Activated CD8-positive, alpha-beta memory T cell treated with anti-CD3 and anti-CD28 coated beads for 36 hours (primary cell): ENCODE results near the gene SLC13A2. TPM values are rescaled to one million over a fixed set of nuclear protein-coding genes. Genes with fewer than 3 reads are reported as not detected.

Experiments
- CTCF ChIA-PET: fragments of 350-600 bp; sonication (Branson Sonifier 250); formaldehyde crosslinking; loops from one replicate; lab custom pipeline; 2021; ENCODE audit warnings: antibody characterized with exemption; lab: Charles Lee
- POLR2A ChIA-PET: fragments of 350-600 bp; sonication (Branson Sonifier 250); formaldehyde crosslinking; loops from one replicate; lab custom pipeline; 2021; ENCODE audit warnings: antibody characterized with exemption; lab: Charles Lee
- total RNA-seq, 2 experiments: library from RNA; stranded (reverse); gene quantifications; one replicate each; pipeline ENCODE4 v1.2.3, GENCODE V29; 2021

The SLC13A2 gene
- total RNA-seq, 2 experiments from 2014 or later = not detected

DNA sequence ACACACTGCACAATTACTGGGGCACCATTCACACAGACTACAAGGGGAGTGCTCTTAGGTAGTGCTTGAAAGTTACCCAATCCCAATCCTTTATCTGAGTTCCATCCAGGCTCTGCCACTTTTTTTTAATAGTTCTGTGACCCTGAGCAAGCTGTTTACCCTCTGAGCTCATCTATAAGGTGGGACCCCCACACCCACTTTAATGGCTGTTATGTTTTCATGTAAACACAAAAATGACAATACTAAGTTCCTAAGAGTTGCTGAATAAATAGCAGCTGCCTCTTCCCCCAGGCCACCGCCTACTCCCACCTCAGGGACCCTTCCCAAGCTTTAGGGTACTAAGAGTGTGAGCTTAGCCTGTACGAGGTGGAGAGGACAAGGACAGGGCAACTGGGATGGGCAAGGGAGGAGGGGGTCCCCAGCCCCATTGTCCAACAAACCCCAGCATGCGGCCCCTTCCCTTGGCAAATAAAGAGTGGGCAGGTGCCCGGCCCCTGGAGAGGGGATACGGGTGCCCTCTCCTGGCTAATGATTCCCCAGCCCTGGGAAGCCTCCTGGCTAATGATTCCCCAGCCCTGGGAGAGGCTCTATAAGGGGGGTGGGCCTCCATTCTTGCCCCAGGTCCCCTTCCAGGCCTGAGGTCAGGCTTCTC, 14.6 kb downstream of the SLC13A2 start:
- CTCF ChIA-PET = no interaction called here
- POLR2A ChIA-PET = no interaction called here

DNA sequence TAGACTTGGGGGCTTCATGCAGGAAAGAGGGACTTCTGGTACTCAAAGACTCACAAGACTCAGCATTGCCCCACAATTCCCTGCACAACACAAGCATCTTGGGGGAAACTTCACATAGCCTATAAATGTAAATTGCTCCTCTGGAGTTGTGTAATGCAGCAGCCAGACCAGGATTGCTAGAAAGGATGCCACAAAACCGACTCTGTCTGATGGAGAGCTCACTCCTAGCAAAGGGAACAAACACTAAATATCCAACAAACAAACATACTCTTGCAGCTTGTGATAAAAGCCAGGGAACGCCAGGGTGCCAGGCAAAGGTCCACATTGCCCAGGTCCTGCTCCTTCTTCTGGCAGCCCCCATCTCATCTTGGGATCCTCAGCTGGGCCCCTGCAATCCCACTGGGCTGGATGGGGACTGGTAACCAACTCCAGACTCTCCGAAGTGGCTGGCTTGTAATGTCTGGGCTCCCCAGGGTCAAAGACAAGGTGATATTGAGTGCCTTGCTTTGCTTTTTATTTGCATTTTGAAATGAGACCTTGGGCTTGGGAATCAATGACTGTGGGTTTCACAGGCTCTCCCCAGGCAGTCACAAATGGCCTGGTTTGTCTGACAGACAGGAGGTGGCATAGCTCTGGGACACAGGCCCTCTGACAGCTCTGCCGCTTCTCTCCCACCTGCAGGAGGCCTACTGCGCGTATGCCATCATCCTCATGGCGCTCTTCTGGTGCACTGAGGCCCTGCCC, 15.3 kb downstream of the SLC13A2 start:
- ChIA-PET POLR2A (no interaction called here), CTCF (no interaction called here)

DNA sequence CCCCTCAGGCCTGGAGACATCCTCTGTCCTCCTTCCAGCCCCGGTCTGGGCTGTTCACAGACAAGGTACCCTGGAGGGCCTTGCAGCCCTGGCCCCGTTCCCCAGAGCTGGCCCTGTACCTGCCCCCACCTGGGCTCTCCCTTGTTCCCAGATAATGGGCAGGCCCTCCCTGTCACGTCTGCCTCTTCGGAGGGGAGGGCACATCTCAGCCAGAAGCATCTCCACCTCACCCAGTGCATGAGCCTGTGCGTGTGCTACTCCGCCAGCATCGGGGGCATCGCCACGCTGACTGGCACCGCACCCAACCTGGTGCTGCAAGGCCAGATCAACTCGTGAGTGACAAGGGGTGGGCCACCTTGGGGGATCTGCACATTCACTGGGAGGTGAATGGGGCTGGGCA, 17.8 kb downstream of the SLC13A2 start:
- ChIA-PET CTCF (no interaction called here), POLR2A (no interaction called here)

DNA sequence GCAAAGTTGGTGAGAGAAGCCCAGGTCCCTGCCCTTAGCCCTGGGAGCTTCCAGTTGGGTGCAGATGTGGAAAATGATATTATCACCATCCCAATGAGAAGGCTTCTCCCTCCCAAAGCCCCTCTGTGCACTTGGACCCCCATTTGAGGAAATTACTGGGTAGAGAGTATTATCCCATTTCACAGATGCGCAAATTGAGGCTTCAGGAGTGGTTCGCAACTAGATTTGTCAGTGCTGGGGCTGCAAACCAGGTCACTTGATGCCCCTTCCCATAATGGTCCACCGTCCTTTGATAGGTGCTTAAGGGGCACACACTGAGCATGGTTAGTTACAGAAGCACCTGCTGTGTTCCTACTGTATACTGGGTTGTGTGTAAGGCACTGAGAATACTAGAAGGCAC, 18.4 kb downstream of the SLC13A2 start:
- POLR2A ChIA-PET = no interaction called here
- CTCF ChIA-PET = interaction anchor here (1.2 kb wide), 1 partner anchor 121 kb away, joined by 3 read pairs; no protein-coding TSS in a partner anchor

DNA sequence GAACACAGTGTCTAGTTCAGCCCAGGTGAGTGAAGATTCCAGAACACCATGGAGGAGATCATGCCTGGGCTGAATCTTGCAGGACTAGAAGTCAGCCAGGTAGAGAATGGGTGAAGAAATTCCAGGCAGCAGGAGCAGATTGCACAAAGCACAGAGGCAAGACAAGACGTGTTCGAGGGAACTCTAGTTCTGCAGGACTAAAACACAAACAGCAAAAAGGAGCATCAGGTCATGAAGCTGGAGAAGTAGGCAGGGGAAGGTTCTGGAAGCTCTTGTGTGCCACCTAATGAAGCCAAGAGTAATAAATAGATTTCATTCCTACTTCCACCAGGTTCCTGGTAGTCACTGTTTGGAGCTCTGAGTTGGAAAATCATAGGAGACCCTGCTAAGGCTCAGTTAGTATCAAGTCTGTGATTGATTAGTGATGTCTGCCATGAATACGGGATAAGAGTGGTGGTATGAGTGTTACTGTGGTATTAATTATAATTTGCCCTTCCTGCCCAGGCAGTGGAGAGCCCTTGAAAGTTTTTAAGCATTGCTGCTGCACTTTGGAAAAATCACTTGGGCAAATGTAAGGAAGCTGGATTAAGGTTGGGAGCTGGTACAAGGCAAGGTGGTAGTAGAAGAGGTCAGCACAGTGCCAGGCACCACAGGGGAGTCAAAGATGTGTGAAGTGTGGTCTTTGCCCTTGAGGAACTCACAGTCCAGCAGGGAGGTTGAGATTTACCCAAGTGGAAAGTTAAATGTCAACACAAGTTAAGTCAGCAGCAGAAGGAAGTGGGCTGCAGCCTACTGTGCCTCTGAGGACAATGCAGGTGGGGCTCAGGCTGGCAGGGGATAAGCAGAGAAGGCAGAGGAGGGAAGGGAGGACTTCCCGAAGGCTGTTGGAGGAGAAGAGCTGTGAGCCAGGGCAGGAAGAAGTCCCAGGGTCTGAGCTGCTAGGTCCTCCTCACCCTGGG, 19.2 kb downstream of the SLC13A2 start:
- POLR2A ChIA-PET = no interaction called here

DNA sequence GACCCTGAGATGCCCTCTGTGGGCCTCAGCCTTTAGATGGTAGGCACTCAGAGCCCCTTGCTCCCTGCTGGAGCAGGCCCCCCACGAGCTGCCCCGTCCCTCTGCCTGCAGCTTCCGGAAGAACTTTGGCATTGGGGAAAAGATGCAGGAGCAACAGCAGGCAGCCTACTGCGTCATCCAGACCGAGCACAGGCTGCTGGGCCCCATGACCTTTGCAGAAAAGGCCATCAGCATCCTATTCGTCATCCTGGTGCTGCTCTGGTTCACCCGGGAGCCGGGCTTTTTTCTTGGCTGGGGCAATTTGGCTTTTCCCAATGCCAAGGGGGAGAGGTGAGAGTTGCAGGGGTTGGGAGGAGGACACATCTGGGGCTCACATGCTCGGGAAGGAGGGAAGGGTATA, 20.0 kb downstream of the SLC13A2 start:
- CTCF ChIA-PET = interaction anchor here (1.0 to 1.3 kb wide), 2 partner anchors 46 to 49 kb away, joined by 4 to 5 read pairs; no protein-coding TSS in a partner anchor
- POLR2A ChIA-PET = no interaction called here

More for the DNA sequence above, 19.2 kb downstream of the SLC13A2 start:
- CTCF ChIA-PET = interaction anchor here (1.0 to 1.2 kb wide), 2 partner anchors 50 to 120 kb away, joined by 3 to 4 read pairs; no protein-coding TSS in a partner anchor

DNA sequence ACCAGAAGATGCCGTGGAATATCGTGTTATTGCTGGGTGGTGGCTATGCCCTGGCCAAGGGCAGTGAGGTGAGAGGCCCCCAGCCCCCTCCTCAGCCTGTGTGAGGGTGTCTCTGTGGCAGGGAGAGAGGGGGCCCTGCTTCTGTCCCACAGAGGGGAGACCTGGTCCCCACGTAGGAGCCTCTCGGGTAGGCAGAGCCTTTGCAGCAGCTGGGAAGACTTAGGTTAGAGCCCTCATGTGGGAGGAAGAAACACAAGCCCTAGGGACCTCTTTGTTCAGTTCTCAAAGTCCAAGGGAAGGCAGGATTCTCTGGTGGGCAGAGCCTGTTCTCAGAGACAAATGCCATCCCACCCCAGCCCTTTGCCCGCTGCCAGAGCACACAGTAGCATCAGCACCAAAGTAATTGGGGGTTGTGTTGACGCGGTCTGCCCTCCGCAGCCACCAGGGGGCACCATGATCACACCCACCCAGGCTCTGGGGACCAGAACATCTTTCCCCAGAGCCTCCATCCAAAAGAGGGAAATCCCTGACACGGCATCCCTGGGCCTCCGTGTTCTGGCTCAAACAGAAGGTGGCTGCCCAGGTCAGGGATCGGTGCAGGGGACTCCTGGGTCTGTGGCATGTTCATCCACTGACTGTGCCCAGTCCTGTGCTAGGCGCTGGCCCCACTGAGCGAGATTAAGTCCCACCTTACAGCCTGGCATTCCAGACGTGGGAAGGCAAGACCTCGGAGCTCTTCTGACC, 21.2 kb downstream of the SLC13A2 start:
- ChIA-PET POLR2A (no interaction called here), CTCF (interaction anchor here (0.8 to 2.1 kb wide), 7 partner anchors 9 to 110 kb away, joined by 3 to 7 read pairs (median 4); no protein-coding TSS in a partner anchor)

DNA sequence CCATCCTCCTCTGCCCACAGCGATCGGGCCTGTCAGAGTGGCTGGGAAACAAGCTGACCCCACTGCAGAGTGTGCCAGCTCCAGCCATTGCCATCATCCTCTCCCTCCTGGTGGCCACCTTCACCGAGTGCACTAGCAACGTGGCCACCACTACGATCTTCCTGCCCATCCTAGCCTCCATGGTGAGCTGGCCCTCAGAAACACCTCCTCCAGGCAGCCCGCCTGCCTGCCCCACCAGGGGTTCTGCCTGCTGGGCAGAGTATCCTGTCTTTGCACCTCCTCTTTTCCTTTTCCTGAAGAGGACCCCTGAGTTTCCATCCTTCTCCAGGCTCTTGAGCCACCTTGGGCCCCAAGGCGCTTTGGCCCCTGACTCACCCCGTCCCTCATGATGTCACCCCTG, 22.2 kb downstream of the SLC13A2 start:
- POLR2A ChIA-PET = no interaction called here
- CTCF ChIA-PET = interaction anchor here (0.7 to 2.1 kb wide), 8 partner anchors 8 to 111 kb away, joined by 3 to 7 read pairs (median 3); no protein-coding TSS in a partner anchor

DNA sequence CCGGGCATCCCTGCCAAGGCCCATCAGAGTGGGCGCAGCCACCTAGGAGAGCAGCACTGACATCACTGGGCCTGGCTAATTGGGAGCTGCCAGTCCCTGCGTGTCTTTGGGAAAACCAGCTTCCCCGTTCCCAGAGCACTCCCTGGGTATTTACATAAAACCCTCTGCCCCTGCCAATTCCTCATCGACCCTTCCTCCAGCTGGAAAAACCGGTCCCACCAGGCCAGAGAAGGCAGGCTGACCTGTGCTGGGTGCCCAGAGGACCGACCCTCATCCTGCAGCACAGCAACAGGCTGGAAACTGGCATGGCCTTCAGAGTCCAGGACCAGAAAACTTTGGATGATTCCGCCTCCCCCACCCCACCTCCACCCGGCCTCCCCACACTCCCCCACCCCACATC, 24.5 kb downstream of the SLC13A2 start:
- ChIA-PET CTCF (no interaction called here), POLR2A (no interaction called here)

DNA sequence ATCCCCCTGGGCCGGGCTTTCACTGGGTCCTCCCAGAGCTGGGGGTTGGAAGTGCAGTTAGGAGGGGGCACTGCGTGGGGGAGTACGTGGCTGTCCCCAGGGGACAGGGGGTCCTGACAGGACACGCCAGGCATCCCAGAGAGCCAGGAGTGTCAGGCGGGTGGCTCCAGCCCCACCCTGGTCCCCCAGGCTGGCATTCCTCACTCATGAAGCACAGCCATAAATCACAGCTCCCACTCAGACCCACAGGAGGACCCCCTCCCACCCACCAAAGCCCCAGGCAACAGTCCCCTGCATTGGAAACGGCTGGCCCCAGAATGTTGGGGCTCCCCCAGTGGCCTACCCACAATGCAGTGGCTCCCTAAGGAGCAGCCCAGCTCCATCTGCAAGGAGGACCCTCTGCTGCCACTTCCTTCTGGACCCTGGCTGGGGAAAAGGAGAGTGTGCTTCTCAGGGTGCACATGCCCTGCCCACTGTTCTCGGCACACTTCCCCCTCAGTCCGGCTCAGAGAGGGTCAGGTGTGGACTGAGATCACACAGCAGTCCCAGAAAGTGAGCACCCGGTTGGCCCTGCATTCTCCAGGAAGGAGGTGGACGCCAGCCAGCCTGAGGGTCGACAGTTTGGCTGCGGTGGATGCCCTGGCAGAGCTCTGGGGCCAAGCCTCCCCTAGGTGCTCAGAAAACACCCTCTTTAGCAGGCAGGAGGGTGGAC, 25.4 kb downstream of the SLC13A2 start:
- ChIA-PET CTCF (interaction anchor here (1.0 to 1.5 kb wide), 2 partner anchors 83 to 114 kb away, joined by 3 read pairs; no protein-coding TSS in a partner anchor), POLR2A (no interaction called here)

DNA sequence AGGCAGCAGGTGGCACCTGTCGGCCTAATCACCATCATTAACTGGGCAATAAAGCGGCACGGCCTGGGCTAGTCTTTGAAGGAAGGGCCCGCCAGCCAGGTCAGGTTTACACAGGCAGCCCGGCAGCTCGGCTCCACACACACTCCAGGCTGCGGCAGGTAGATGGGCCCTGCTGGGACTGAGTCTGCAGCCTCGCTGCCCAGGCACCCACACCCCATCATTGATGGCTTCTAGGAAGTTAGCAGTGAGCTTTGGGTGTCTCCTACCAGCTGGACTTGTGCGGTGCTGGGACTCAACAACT, 25.9 kb downstream of the SLC13A2 start:
- POLR2A ChIA-PET = no interaction called here
- CTCF ChIA-PET = interaction anchor here (1.0 to 1.5 kb wide), 2 partner anchors 82 to 113 kb away, joined by 3 read pairs; no protein-coding TSS in a partner anchor

DNA sequence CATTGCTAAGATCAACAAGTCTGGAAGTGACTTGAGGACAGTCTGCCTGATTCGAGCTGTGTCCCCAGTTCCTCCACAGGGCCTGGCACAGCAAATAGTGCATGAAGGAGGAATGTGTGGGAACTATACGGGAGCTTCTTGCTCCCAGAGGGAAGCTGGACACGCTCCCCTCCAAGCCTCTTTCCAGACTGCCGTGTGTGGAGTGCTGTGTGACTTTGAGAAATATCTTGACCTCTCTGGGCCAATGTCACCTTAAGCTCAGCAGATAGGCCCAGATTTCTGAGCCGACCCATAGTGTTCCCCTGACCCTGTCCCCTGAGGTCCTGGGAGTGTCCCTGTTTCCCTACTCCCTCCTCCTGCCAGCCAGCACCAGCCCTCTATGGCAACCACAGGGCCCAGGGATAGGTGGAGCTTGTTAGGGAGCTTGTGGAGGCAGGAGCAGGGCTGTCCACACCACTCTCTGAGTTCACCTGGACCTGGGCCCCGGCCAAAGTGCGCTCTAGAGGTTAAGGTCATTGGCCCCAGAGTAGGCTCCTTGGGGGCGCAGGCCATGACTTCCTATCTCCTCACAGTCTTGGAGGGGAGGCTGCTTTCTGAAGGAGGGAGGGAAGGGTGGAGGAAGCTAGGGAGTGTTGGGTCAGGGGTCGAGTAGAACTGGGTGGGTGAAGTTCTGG, 26.4 kb downstream of the SLC13A2 start:
- POLR2A ChIA-PET = no interaction called here

DNA sequence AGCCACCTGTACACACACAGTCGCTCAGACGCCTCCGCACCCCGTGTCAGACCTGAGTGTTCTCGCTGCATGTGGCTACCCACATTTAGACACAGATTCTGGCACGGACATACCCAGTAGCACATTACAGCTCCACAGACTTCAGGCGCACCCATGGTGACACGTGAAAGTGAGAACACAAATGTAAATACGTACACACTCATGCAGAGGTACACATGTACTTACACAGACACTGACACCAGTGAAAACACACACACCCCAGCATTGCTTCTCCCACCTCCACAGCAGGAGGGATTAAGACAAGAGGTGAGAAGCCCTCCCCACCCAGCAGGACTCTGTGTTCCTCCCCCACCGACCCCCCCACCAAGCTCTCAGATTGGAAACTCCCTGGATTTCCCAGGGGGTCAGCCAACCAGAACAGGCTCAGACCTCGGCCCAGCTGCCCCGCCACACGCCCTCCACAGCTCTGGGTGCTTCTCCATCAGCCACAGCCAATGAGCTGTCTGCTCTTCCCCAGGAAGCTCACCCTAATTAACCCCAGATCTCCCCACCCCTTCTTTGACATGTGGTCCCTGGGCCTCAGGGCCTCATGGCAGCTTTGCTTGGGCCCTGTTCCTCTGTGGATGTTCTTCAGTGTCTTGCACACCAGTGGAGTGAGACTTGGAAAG, 27.4 kb downstream of the SLC13A2 start:
- CTCF ChIA-PET = no interaction called here
- POLR2A ChIA-PET = no interaction called here

More for the DNA sequence above, 26.4 kb downstream of the SLC13A2 start:
- CTCF ChIA-PET = interaction anchor here (1.5 kb wide), 1 partner anchor 113 kb away, joined by 3 read pairs; no protein-coding TSS in a partner anchor

DNA sequence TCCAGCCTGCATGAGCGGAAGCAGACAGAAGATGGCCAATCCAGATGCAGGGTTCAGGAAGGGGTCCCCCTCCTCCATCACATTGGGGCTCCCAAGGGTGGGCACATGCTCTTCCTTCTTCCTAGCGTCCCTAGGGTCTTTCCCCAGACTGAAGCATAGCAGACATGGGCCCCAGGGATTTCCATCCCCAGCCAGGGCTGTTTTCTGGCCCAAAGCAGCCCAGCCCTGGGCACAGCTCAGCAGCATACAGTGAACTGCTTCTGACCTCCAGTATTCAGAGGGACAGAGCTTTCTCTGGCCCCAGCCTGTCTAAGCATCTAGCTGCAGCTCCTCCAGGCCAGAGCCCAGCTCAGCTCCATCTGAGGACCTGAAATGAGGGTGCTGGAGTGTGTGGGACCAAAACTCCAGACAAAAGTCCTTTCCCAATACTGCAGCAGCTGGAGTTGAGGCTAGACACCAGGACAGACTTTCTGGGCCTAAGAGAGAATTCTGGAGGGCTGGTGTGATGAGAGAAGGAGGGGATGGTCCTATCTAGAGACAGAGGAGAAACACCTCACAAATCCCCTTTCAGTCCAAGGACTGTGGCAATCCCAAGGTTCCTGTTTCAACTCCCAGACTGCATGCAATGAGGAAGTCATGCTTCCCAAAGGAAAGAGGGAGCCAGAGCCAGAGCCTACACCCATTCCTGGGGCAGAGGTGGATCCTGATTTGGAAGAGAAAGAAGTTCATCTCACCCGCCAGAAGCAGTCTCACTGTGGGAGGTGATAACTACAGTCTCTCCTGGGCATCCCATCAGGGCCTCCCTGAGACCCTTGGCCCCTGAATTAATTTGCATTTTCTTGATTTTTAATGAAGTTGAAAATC, 28.2 kb downstream of the SLC13A2 start:
- CTCF ChIA-PET = interaction anchor here (1.7 kb wide), 1 partner anchor 39 kb away, joined by 4 read pairs; no protein-coding TSS in a partner anchor
- POLR2A ChIA-PET = no interaction called here

DNA sequence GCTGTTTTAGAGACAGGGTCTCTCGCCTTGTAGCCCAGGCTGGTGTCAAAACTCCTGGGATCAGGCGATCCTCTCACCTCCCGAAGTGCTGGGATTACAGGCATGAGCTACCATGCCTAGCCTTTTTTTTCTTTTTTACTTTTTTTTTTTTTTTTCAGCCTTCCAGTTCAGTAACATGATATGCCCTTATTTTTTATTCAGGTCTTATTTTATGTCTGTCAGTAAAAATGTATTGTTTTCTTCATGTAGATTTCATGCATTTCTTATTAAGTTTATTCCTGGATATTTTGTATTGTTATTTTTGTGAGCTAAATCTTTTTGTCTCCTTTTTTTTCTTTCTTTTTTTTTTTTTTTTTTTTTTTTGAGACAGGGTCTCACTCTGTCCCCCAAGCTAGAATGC, 30.0 kb downstream of the SLC13A2 start:
- ChIA-PET CTCF (interaction anchor here (1.4 kb wide), 1 partner anchor 8 kb away, joined by 3 read pairs; no protein-coding TSS in a partner anchor), POLR2A (no interaction called here)
